COR-L47 (cell line): ENCODE results near the gene AMOT.

Source experiments
- DNase-seq: peaks from one replicate; lab custom pipeline; 2025; lab: John Stamatoyannopoulos, UW

Gene AMOT

DNA sequence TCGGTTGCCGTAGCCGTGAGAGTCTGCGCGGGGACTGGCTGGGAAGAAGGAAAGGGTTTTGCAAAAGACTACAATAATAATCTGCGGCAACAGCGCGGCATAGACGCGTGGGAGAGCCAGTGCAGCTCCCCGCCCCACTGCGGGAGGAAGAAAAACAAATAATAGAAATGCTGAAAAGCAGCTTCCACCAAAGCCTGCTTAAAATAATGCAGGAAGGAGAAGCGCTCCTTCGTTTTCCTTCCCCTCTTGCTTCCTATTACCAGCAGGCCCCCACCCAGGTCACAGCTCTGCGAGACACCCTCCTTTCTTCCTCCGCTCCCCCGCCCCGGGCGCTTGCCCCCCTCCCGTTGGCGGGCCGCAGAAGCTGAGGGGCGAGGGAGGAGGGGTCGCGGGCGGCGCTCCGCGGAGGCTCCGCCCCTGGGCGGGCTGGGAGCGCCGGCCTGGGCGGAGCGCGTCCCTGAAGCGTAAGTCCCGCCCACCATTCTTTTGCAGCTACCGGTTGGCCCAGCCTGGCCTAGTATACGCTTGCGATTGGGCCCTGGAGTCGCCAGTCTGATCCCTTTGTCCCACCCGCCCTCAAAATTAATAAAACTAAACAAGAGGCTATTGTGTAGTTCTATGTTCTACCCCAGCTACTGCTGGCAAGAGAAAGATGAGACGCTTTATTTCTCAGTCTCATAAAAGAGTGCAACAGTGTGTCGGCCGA, 636 bp upstream of the AMOT start:
- no peak for DNase-seq

DNA sequence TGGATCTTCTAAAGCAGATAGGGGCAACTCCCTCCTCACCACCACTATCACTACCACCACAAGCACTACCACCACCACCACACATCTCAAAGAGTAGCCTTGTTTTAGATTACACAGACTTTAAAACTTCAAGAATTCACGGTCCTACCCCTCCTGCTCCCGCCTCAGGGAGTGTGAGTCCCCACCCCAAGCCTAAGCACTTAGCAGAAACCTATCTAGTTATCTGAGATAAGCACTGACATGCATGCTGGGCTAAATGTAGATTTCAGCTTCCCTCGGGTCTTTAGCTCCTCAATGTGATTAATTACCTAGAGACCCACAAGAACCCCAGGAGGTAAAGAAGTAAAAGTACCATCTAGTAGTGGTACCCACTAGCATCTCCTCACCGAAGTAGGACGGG, 775 bp downstream of the AMOT start:
- DNase-seq: no peak

DNA sequence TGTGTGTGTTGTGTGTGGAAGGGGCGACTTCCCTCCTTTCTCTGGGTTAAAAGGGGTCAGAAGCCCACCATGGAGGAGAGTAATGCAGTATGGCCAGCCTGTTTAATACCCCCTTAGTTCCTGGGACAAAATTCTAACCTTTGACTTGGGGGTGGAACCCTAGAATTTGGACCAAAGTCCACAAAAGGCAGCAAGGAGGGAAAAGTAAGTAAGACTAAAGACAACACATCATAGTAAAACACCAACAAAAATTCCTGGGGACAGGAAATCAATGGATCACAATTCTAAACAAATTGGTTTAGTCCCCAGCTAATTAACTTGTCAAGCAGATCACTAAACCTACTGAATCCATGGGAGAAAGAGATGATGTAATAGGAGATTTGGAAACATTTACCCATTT, 3.1 kb downstream of the AMOT start:
- DNase-seq: no peak

DNA sequence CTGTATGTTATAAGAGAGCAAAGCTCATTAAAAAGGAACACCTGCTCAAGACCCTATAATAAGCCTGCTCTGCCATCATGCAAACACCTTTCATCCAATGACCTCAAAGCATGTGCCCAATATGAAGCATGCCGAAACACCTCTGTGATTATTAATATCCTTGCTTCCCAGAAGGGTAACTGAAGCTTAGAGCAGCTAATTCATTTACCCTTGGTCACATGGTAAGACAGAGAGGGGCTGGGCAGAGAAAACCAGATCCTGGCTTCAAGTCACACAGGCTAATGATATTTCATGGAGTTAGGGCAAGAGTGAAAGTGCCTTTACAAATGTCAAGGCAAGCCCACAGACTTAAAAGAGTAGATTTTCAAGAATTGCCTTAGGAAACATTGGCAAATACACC, 5.6 kb downstream of the AMOT start:
- DNase-seq: no peak

DNA sequence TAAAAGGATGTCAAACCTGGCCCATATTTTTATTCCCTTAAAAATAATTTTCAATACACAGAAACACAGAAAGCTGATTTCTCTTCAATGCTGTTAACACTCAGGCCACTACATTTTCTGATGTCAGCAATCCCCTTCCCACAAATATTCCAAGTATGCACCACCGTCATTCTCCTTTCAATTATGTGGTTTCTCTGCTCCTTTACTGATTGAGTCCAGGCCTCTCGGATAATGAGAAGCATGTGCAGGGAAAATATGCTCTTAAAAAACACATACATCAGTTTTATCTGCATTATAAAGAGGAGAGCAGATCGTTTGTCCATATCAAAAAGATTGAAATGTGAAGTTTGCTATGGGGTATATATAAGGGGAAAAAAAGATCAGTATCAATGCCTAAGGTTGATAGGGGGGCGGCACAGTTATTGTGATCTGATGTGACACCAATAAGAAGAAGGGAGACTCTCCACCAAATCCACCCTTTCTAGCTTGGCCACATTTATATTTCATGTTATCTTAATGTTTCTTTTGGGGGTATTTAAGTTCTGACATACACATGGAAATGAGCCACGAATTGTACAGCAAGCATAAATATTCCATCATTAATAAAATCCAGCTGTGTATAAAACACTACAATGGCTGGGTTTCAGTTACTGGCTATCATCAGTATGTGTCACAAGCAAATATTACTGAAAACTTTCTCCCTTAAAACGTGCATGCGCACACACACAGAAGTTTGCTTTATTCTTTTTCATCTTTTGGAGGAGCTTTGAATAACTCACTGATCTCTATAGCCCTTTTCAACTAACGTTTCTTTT, 6.4 kb downstream of the AMOT start:
- DNase-seq: no peak

DNA sequence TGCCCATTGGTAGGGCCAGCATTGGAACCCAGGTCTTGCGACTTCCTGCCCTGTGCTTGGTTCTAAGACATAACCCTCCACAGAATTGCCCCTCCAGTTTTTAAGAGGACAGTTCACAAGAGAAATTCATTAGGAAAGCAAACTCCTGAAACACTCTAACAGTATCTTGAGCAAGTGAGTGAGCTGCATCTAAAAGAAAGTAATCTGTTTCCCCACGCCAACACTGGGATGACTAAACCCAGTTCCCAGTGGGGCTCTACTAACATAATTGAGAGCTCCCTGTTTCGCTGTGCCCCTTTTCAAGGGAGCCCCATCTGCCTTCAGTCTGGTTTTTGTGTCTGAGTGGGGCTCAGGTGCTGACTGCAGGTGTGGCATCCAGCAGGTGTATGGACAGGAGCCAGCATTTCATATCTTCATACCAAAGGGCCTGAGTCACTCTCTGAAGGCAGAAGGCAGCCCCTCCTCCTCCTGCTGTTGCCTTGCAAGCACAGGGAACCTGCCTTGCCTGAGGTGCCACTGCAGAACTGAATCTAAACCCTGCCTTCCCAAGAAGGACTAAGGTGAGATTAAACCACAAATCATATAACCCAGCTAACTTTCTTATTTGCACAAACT, 8.0 kb downstream of the AMOT start:
- no peak for DNase-seq

DNA sequence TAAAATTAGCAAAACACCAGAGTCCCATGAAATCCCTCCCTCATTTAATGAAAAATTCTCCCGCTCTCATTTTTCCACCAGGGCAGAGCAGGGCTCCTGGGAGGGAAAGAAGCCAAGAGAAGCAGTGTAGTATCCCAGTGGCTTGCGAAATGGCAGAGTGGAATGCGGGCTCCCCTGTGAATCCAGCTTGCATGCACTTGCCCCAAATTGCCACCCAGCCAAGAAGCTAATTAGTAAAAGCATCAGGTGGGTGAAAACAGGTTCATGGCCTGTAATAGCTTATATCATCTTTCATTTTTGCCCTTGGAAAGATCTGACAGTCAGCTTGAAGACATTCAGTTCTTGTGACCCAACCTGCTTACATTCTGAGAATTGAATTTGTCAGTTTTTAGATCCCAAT, 10.1 kb downstream of the AMOT start:
- DNase-seq: no peak

DNA sequence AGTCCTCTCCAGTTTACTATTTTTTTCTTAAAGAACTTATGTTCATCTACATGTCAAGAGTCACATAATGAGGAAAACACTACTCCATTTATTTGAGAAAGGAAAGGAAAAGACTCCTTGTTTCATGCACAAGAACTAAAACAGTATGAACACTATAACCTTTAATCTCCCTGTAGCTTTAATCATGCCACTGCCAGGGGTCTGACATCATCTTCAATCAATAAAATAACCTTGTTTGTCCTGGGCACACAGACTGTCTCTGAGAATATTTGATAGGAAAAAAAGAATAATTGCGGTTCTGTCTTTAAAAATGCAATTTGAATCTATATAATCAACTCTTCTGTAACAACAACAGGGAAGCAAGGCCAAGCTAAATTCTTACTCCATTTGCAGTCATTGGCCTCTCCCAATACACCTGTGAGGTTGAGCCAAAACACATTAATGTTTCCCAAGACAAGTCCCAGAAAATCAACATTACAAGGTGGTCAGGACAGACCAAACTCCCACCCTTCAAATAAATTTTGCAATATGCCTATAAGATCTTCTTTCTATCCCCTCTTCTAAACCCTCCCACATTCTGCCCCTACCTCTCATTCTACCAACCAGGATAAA, 13.2 kb downstream of the AMOT start:
- DNase-seq: no peak

DNA sequence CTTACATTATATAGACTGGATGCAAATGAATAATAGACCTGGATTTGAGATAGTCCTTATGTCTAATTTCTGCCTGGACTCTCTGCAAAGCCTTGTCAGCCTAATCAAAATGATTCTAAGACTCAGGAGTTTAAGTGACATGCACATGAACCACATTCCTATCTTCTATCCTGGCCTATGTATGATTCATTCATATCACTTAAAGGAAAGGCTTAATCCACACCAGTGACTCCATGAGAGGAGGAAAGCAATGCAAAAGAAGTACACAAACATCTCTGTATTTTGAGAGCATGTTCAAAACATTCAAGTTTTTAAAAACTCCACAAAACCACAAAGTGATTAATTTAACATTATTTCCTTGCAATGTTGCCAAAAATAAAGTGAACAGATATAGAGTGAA, 14.6 kb downstream of the AMOT start:
- DNase-seq: no peak

DNA sequence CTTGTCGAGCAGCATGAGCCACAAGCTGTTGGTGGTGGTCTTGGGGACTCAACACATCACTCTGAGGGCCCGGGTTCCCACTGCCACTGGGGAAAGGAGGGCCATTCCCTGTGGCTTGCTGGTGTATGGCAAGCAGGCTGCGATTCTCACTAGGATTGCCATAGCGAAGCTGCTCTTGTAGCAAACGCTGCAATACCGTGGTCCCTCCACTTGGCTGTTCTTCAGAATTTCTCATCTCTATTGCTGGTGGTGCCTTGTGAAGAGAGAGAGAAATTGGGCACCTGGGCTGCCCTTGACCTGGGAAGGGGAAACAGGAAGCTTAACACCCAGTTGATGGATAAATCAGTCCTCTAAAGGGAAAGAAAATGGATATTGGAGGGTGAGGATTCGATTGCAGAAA, 17.7 kb downstream of the AMOT start:
- no peak for DNase-seq

DNA sequence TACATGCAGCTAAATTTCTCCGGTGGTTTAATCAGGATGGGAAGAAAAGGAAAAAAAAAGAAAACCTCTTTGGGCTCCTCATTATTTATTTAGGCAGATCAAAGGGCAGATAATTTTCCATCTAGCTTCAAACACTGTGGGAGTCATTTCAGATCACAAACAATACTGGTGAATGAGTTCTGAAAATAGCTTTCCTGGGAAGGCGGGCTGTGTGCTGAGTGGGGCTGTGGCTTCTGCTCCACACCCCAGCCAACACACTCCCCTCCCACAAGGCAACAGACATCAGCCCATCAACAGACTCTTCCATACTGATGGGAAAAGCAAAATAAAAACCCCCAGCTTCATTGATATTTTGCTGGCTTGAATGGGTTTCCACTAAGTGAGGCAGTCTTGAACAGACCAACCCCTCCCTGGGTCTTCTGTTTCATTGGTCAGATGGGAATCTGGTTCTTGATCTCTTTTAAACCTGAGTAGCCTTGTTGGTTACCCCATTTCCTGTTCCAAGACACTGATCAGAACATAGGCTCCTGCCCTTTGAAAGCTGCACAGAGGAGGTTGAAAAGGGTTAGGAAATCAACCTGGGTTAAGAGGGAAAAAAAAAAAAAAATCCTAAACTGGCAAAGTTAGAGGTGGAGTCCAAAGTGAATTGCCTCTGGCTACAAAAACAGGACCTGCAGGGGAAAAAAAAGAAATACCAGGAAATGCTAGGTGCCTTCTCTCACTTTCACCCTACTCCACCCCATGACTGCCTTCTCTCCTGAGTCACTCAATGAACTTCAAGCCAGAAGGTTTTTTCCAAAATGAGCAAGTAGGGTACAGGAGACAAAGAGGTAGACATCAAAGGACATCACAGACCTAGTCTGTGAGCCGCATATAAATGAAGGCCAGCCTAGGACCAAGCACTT, 20.0 kb downstream of the AMOT start:
- no peak for DNase-seq

DNA sequence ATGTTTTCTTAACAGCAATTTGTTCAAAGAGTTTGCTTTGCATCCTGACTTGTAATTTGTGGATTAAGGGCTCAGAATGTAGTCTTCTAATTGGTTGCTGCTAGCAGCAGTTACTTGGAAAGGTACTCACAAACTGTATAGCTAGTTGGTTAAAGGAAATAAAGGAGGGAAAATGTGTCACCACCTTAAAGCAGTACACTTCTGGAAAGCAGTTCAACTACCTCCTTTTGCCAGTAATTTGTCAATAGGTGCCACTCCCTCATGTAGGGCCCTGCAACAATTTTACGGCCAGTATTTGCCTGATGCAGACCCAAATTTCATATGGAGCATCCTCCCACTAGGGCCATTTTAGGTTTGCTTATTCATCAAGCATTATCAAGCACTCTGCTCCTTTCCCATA, 20.8 kb downstream of the AMOT start:
- DNase-seq: no peak

DNA sequence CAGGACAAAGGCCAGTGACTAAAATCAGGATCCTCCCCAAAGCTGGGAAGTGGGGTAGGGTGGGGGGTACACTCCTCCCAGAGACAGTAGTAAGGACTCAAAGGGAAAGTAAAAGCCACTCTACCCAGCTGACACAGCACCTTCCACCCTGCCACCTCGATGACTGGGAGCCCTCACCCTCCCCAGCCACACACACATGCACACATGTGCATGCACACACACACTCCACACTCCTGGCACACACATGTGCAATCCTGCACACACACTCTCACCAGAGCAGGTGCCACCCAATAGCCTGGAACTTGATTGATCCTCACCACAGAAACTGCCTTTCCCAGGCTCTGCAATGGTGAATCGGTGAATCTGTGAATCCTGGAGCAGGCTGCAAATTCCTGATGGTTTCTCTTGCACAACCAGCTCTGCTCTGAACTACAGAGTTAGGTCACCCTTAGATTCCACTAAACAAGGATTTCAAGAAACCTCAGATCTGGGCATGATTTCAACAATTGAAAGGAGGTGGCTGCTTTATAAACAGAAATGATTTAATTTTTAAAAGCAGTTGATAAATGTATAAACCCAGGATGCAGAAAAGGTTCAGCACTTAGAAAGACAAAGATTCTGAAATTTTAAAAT, 21.5 kb downstream of the AMOT start:
- no peak for DNase-seq

DNA sequence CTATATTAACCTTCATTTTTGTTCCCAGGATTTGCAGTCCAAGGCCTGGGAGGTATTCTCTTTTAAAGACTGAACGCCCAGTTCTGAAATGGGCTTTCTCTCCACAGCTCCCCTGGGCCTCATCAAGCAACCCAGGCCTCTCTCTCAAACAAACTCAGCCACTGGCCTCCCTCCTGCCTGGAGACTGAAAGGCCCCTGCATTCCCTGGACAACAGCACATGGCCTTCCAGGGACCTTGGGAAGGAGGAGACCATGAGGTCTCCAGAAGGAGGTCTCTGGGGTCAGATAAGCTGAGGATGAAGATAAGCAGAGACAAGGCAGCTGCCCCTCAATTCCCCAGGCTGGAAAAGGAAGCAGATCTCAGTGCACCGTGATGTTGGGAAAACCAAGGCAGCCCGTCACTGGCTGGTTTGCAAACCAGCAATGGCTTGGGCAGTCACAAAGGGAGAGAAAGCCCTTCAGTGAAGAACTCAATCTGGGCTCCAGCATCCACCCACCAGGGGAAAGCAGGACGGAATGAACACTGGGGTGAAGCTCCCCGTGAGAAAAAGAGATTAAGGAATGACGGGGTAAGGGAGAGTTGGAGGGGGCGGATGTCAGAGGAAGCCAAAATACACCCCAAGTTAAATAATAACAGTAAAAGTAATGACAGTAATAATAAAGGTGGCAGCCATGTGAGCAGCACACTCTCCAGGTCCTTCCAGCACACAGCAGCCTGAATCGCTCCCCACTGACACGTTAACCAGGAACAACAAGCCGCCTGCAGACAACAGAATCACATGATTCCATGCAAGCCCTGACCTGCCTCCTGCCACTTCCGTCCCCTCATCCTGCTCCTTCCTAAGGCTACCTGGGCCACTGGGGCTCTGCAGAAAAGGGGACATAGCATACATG, 22.3 kb downstream of the AMOT start:
- DNase-seq: no peak

DNA sequence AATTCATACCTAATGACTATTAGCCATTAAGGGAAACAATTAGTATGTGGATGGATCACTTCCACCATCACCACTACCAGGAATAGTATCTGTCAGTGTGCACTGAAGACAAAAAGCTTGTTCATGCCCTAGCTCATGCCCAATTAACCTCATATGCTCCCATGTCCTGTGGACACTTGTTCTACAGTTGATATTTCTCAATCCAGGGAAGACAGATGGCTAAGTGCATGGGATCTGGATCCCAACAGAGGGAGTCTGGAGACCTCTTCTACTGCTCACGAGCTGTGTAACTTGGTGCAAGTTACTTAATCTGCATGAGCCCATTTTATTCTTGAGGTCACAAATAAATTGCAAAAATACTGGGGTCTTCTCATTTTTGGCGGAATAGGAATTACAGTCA, 23.7 kb downstream of the AMOT start:
- no peak for DNase-seq

DNA sequence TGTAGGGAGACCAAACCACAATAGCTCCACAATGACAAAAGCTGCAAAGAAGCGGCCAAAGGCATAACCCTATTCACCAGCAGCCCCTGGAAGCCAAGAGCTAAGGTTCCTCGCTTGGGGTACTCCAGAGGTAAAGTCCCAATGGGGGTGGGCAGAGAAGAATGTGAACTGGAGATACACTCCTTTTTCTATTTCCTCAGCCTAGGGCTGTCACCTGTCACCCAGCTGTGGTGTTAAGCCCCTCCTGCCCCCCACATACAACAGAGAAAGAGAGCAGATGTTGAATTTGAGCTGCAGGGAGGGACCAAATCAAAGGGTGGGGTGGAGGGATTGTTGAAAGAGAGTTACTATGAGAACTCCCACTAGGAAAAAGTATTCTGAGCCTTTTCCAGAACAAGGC, 26.1 kb downstream of the AMOT start:
- DNase-seq: no peak

DNA sequence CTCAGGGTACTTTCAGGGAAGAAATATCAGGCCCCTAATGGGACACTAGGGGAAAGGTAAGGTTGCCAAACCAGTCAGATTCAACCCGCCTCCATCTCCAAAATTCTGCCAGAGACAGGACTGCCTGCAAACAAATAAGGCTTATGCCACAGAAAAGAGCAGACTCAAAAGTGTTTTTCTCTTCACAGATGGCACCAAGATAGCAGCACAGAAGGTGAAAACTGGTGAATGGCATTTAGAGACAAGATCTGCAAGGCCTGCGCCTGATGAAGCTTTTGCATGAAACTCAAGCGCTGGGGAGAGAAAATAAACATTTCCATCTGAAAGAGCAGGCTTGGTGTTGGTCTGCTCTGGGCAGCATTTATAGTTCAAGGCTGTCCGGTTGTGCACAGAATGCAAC, 27.9 kb downstream of the AMOT start:
- DNase-seq: no peak

DNA sequence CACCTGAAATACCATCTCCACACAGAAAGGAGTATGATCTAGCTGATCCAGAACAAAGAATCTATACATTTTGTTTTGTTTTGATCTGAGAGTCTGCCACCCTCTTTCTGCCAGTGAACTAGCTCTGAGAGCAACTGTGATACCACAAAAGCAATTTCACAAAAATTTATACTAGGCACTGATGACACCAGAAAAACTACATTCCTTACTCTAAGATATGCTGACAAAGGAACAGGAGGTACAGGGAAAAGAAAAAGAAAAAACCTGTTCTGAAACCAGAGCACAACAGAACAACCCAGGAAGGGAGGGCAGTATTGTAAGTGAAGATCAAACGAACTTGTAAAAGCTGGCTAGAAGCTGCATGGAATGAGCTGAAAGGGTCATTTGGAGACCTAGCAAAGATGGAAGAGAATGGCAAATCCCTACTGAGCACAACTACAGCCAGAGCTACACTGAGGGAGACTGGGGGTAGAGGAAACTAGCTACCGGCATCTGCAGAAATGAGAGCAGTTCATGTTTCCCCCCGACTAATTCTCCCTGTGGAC, 31.9 kb downstream of the AMOT start:
- DNase-seq: no peak

DNA sequence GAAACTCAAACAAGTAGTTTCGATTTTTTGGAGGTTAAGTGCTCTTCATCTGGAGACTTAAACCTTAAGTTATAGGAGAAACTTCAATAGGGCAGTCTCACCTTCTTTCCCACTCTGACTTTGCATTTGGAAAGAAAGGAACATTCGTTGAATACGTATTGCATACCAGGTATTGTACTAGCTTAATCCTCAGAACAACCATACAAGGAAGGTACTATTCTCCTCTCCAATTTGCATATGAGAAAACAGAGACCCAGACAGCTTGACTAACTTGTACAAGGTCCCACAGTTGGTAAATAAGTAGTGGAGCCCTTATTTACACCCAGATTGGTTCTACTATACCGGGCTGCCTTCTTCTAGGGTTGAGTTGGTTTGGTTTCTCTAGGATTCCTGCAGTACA, 32.6 kb downstream of the AMOT start:
- no peak for DNase-seq

DNA sequence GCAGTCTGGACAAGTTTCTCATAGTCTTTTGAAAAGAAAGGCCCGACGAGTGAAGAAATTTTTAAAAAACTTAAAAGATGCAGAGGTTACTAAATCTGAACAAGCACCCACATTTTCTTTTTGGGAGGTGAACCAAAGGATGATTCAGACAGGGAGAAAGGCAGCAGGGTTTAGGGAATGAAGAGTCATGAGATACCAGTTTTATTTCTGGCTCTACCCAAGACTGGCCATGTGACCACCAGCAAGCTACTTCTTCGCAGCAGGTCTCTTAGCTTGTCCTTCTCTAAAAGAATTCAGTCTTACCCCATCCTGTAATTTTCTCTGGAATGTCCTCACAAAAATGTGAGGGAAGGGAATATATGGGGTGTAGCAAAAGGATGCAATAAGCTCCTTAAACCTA, 37.6 kb downstream of the AMOT start:
- DNase-seq: no peak
